Dedifferentiated amniotic fluid mesenchymal stem cell (primary cell): ENCODE data around the gene LLGL1.

Experiments used
- DNase-seq: peaks from one replicate; pipeline ENCODE4 v3.0.0-alpha.2; 2016; ENCODE audit errors: extremely low spot score

LLGL1 gene

DNA sequence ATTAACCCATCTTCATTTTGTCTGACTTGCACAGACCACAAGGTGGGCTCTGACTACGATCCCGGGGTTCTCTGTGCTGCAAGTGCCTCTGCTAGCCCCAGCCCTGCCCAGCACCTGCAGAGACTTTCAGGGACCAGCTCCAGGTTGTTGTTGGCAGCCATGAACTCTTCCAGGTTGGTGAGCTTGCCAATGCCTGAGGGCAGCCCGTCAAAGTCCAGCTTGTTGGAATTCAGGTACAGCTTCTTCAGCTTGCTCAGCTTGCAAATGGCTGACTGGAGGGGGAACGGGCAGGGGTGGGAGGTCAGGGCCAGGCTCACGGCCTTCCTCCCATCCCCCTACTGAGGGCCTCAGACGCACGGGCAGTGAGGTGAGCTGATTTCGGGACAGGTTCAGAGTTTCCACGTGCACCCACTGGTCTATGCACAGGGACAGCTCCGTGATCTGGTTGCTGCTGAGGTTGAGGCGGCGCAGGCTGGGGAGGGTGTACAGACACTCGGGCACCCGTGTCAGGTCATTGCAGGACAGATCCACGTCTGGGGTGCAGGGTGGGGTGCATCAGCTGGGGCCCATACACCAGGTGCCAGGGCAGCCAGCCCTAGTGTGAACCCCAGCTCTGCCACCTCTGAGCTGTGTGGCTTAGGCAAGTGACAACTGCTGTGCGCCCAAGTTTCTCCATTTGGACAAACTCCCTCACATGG, 27.9 kb downstream of the LLGL1 start:
- no peak for DNase-seq

DNA sequence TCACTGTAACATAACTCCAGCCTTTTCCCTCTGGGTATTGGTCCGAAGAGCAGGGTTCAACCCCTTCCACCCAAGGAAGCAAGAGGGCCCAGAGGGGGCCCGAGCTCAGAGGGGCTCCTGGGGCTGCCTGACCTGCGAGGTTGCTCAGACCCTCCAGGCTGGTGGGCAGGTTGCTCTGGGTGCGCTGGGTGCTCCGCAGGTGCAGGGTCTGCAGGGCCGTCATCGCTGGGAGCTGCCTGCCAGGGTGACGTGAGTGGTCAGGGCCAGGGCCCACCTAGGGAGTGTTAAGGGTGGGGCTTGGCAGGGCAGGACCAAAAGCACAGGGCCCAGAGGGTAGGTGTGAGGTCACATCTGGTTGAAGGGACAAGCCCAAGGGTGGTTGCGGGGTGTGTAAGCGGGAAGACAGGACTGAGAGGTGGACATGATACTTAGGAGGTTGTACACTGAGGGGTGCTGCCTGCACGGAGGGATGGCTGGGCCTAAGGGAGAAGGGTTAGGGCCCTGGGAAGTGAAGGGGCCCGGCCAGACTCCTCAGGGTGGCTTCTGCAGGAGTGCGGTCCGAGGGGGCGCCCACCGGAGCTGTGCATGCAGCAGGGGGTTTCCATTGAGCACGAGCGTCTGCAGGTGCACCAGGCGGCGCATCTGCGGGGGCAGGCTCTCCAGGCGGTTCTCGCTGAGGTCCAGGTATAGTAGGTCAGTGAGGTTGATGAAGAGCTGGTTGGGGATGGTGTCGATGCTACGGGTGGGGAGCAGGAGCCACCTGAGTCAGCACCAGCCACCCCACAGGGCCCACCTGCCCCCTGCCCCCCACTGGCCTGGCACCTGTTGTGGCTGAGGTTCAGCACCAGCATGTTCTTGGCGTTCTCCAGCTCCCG, 28.7 kb downstream of the LLGL1 start:
- DNase-seq, result no peak

DNA sequence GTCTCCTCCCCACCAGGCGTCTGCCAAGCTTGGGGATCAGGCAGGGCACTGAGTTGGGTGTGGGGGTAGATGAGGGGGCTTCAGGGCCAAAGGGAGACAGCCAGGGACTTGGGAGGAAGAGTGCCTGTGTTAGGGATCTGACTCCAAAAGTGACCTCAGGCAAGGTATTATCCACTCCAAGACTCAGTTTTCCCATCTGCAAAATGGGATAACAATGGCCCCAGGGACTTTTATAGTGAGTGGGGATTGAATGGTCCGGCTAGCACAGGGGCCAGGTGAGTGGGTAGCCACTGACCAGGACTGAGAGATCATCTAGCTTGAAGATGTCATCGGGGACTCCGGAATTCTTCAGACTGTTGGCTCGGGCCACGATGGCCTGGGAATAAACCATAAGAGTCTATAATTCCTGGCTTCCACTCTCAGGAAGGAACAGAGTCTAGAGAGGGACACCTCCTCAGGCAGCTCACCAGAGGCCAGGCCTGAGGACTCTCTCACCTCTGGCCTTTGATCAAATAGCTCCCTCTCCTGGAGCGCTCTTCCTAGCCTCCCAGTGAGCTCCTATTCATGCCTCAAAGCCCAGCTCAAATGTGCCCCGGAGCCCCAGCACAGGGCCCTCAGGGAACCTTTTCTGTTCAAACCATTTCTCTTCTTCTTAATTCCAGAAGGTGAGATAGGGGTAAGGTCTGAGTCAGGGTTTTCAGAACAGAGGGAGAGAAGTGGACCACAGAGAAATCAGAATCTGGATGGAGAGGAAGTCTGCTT, 29.6 kb downstream of the LLGL1 start:
- no peak for DNase-seq

DNA sequence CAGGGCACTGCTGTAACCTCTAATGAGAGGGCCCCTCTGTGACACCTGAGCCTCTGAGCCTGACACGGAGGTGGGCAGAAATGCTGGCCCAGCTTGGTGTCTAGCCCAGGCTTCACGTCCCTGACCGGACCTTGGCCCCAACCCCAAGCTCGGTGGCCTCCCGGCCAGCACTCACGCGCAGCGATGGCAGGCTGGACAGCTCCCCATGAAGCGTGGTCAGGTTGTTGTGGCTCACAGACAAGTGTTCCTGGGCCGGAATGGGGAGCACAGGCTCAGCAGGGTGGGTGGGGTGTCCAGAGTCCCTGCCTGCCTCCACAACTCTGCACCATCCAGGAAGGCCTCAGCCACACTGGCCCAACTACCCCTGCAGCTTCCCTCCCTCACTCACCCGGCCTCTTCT, 30.9 kb downstream of the LLGL1 start:
- no peak for DNase-seq

DNA sequence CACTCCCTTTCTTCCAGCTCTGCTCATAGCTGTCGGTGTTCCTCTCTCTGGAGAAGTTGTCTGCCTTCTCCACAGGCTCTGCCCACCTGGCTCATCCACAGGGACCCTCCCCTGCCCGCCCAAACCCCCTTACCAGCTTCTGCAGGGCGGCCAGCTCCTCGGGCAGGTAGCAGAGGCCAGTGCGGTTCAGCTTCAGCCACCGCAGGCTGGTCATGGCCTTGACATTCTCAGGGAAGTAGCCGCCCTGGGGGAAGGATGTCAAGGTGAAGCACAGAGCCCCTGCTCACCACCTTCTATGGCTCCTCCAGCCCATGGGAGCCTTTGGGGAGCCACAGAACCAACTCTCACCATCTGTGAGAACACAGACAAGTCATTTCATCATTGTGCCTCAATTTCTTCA, 31.3 kb downstream of the LLGL1 start:
- DNase-seq, result no peak

DNA sequence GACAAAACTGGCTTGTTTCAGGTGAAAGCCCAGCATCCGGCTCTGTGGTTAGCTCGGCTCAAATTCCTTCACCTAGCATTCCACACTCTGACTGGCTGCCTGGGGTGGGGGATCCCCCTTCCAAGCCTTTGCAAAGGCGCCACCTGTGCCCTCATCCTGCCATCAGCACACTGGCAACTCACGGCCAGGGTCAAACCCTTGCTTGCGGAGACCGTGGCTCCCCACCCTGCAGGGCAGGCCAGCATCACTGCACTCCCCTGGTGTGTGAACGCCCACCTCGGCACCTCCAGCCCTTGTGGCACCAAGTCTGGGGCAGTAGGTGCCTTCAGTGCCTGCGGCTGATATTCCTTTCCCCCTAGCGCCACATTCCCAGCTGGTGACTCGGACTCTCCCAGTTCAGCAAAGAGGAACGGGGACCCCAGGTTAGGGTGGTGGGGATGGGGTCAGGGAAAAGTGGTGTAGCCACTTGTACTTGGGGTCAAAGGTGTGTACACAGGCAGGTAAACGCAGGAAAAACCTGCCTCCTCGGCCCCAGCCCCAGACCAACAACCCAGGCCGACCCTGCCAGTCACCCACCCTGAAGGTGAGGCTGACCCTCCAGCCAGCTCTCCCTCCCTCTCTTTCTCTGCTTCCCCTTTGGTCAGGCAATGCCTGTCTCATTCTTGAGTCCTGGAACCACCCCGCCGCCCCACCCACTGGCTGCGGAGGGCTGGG, 32.0 kb downstream of the LLGL1 start:
- peak; percentile 17 for DNase-seq

DNA sequence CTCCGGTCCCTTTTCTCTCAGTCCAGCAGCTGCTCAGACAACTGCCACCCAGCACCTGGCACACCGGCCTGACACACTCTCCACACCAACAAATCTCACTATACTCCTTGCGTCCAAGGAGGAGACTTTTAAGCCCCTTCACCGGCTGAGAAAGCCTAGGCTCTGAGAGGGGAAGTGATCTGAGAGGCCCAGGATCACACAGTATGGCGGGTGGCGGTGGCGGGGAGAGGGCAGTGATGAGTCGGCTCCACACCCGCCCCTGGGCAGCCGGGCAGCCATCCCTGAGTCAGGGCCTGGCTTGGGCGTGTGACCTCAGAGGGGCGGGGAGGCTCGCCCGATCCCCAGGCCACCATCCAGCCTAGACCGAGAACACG, 32.5 kb downstream of the LLGL1 start:
- peak; percentile 55 for DNase-seq

DNA sequence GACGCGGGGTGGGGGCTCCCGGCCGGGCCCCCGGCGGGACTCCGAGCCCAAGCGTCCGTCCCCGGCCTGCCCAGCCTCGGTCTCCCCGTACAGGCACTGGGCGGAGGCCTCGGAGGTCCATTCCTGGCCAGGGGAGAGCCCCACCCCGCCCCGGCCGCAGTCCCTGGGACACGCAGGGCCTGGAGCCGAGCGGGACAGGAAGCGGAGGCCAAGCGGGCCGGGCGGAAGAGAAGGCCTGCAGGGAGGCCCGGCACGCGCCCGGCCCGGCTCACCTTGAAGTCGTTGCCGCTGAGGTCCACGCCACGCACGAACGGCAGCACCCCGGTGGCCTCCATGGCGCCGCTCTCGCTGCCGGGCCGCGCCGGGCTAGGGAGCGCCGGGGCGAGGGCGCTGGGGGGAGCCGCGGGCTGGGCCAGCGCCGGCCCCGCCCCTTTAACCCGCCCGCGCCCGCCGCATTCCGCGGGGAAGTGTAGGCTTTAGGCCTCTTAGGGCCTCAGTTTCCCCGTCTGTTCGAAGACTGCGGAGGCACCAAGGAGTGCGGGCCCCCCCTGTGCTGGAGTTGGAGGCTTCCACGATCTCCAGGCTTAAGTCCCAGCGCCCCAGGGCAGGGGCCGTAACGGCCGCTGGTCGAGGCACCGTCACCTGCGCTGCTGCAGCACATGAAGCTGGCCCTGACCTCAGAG, 33.1 kb downstream of the LLGL1 start, which contains the start of gene FLII:
Gene FLII, minus strand, starts transcription at position 383 of the 683 bp plus-strand sequence. Its CDS starts 48 bp downstream, at position 335.
- DNase-seq, result peak; percentile 16

DNA sequence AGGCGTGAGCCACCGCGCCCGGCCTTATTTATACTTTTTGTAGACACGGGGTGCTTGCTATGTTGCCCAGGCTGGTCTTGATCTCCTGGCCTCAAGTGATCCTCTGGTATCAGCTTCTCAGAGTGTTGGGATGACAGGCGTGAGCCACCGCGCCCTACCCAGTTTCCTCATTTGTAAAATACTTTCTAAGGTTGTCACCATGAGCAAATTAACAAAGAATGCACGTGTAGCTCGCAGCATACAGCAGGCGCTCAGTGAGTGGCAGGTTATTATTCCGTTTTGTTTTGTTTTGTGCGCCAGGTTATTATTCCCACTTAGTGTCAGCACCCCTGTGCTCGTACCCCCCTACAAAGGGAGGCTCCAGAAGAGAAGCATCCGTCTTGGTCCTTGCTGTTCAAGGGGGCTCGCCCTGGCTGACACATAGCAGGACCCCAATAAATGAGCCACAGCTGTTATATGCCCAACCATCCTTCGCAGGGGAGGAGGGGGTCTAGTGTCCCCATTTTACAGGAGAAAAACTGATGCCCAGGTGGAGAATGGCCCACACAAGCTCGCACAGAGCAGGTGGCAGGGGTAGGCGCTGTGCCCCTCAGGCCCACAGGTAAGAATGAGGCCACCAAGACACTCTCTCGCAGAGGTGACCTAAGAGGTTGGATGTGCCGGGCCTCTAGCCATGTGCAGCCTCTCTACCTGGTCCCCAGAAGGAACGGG, 34.3 kb downstream of the LLGL1 start:
- DNase-seq, result no peak

DNA sequence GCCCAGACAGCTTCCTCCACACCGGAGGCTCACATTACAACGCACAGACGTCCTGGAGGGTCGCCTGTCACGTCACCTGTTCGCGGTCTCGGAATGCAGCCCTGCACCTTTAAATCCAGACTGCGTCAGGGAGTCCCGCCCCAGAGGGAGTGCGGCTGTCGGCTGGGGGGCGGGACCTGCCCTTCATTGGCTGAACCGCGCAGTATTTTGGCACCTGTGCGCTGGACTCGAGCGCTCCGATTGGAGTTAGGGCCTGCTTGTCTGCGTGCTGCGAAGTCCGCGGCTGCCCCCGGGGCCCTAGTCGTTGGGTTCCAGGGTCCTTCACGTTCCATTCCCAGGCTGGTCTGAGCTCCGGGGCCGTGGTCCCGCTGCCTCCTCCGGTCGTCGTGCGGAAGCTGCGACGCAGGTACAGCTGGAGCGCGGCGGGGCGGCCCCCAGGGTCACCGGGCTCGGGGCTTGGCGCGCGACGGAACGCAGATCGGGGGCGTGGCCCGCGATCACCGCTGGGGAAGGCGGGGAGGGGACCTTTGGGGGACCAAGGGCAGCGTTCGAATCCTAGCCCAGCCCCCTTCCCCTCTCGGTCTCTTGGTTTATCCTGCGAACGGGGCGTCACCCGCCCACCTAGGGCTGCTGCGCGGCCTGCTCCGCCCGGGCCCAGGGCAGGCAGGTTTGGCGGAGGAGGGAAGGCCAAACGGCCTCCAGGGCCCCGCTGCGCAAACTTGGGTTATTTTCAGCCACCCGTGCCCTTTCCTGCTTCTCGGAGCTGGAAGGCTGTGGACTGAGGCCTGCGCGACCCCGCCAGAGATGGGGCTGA, 35.1 kb downstream of the LLGL1 start, which contains the start of gene MIEF2:
Gene MIEF2, plus strand, starts transcription at position 331 of the 814 bp plus-strand sequence. CDS start 2,059 bp downstream, outside the sequence.
- peak; percentile 92 for DNase-seq

DNA sequence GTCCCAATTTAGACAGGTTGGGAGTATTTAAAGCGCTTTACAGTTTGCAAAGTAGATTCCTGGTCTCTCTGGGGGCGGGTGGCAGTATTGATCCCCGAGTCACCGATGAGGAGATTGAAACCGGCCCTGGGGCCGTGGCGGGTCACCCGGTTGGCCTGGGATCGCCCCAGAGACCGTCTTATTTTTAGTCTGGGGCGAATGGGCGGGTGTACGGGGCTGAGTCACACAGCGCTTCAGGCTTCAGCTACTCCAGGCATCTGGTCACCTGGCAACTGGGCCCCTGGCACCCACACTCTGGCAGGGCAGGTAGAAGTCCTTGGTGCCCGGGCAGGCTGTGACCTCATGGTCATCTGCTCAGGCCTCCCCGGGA, 35.7 kb downstream of the LLGL1 start:
- DNase-seq, result no peak

DNA sequence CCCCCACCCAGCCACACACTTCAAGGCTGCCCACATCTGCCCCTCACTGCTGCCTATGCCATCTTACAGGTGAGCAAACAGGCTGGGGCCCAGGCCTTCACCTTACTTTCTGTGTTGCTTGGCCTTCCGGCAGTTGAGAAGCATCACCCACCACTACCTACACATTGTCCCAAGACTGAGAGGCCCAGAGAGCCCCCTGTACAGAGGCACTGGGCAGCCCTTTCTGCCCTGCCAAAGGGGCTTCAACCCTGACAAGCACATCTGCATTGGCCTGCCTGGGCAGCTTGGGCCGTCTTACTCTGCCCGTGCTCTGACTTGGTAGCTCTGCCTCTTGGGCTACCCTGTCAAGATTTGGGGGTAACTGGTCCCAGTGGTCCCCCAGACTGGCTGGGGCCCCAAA, 36.2 kb downstream of the LLGL1 start:
- DNase-seq, result no peak

DNA sequence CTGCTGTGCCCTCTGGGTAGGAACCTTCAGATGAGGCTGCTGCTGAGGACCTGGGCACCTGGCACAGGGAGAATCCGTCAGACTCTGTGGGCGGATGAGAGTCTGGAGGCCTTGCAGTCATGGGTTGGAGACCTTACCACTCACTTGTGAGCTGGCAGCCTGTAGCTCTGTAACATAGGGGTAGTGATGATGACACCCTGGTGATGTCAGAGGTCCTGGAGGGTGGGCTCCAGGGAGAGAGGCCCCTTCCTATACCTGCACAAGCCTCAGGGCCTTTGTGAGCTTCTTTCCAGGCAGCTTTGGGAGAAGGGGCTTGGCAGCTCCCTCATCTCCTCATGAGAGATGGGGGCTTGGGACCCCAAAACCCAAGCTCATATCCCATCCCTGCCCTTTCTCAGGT, 36.7 kb downstream of the LLGL1 start:
- DNase-seq, result no peak

DNA sequence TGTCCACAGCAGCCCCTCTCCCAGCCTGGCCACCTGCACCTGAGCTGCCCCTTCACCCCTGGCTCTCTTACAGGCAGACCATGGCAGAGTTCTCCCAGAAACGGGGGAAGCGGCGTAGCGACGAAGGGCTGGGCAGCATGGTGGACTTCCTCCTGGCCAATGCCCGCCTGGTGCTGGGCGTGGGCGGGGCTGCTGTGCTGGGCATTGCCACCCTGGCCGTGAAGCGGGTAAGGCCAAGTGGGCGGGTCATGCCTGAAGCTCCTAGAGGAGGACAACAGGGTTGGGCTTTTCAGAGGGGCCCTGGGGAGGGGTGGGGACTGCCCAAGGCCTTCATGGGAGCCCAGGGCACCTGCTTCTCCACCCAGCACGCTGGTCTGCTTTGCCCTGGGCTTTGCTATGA, 37.2 kb downstream of the LLGL1 start:
- no peak for DNase-seq

DNA sequence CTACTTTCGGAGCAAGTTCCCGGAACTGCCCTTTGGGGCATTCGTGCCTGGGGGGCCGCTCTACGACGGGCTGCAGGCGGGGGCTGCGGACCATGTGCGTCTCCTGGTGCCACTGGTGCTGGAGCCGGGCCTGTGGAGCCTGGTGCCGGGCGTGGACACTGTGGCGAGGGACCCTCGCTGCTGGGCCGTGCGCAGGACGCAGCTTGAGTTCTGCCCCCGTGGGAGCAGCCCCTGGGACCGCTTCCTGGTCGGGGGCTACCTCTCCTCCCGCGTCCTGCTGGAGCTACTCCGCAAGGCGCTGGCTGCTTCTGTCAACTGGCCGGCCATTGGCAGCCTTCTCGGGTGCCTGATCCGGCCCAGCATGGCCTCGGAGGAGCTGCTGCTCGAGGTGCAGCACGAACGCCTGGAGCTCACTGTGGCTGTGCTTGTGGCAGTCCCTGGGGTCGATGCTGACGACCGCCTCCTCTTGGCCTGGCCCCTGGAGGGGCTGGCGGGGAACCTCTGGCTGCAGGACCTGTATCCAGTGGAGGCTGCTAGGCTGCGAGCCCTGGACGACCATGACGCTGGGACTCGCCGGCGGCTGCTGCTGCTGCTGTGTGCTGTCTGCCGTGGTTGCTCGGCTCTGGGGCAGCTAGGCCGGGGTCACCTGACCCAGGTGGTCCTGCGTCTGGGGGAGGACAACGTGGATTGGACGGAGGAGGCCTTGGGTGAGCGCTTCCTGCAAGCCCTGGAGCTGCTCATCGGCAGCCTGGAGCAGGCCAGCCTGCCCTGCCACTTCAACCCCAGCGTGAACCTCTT, 38.6 kb downstream of the LLGL1 start:
- no peak for DNase-seq

DNA sequence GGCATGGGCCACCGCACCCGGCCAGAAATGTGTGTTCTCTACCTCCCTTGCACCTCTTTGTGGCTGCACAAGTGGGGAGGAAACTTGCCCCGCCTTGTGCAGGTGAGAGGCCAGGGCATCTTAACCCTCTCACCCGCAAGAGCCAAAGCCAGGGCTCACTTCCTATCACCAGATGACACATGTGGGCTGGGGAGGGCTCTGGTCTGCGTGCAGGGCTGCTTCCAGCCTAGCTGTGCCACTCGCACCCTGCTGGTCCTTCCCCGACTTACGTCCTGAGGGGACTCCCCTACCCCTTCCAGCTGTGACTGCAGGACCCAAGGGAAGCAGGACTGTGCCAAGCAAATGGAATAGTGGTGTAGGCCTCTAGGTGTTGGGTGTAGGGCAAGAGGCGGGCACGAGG, 41.9 kb downstream of the LLGL1 start:
- DNase-seq, result no peak

DNA sequence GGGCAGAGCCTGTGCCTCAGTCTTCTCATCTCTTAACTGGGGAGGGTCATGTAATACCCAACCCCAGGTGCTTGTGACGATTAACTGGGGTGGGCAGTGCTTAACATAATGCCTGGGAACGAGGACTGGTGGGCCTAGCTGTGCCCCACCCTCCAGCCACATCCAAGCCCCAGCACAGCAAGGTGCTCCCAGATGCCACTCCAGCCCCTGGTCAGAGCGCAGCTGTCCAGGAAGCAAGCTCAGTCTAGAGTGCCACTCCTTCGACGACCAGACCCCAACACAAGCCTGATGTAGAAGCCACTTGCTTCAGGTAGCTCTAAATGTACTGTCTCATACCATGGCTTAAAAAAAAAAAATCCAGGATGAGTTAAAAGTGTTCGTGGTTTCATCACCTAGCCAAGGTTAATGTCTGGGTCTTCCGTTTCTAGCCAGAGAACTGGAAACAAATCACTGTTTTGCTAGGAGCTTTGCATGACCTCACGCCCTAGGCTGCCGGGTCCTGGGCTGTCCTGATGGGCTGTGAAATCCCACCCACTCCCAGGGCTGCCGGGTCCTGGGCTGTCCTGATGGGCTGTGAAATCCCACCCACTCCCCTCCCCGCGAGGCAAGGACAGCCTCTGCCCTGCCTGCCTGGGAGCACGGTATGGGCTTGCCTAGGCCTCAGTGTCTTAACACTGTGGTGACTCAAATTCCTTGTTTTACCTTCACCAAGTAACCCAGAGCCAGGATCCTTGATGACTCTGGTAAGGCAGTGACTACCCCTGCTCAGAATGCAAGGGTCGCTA, 42.7 kb downstream of the LLGL1 start:
- DNase-seq, result no peak
